AG09319 (cell line): ENCODE measurements around the gene TXNL4A.

Experiments
- DNase-seq: peaks from one replicate; pipeline ENCODE4 v3.0.0-alpha.2; 2010; ENCODE audit warnings: low read depth; ENCODE audit errors: extremely low read depth
- TF ChIP-seq, protein P1 (sequence below): IDR thresholded peaks from 2 replicates; pipeline ENCODE4 v1.5.1; 2011; ENCODE audit warnings: low read depth, mild to moderate bottlenecking, inconsistent platforms, low read length, moderate library complexity

The TXNL4A gene

GRCh38 chr18:79956276-79956675 is 32.1 kb downstream of the TXNL4A start:
- DNase-seq, result no peak
- TF ChIP-seq, protein P1, sequence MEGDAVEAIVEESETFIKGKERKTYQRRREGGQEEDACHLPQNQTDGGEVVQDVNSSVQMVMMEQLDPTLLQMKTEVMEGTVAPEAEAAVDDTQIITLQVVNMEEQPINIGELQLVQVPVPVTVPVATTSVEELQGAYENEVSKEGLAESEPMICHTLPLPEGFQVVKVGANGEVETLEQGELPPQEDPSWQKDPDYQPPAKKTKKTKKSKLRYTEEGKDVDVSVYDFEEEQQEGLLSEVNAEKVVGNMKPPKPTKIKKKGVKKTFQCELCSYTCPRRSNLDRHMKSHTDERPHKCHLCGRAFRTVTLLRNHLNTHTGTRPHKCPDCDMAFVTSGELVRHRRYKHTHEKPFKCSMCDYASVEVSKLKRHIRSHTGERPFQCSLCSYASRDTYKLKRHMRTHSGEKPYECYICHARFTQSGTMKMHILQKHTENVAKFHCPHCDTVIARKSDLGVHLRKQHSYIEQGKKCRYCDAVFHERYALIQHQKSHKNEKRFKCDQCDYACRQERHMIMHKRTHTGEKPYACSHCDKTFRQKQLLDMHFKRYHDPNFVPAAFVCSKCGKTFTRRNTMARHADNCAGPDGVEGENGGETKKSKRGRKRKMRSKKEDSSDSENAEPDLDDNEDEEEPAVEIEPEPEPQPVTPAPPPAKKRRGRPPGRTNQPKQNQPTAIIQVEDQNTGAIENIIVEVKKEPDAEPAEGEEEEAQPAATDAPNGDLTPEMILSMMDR, result no peak

- TF ChIP-seq, protein P1, result no peak
- DNase-seq, result no peak
These were observed 32.9 kb downstream of the TXNL4A start for GRCh38 chr18:79955302-79956075.

DNA sequence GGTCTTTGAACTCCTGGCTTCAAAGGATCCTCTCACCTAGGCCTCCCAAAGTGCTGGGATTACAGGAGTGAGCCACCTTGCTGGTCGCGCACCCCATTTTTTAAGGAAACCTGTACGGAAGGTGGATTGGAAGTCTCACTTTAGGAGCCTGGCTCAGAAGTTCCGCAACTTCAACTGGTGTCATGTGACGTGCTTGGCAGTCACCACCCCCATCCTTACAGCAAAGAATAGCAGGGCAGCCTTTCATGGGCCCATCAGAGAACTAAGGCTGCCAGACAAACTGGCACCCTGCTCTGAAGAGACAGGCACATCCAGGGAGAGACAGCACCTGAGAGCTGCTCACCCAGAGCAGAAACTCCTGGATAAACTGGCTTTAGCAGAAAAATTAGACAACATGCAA is 33.6 kb downstream of the TXNL4A start:
- no peak for DNase-seq
- TF ChIP-seq, protein P1, result no peak

GRCh38 chr18:79953971-79954651 is 34.3 kb downstream of the TXNL4A start:
- DNase-seq, result no peak
- TF ChIP-seq, protein P1, result no peak

- DNase-seq, result no peak
- TF ChIP-seq, protein P1, result no peak
These were observed 35.3 kb downstream of the TXNL4A start for GRCh38 chr18:79952996-79953559.

DNA sequence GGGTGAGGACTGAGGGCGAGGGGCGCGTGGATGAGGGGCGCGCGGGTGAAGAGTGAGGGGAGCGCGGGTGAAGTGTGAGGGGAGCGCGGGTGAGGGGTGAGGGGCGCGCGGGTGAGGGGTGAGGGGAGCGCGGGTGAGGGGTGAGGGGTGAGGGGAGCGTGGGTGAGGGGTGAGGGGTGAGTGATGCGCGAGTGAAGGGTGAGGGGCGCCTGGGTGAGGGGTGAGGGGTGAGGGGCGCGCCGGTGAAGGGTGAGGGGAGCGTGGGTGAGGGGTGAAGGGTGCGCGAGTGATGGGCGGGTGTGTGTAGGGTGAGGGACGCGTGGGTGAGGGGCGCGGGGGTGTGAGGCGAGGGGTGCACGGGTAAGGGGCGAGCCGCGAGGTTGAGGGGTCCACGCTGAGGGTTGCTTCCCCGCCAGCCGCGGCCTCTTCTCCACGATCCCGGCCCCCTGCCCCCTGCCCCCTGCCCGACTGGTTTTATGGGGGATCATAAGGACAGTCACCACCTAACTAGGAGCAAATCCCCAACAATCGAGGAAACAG is 35.8 kb downstream of the TXNL4A start:
- no peak for DNase-seq
- TF ChIP-seq, protein P1, result no peak
